Esophagus muscularis mucosa (tissue), 4 donors: ENCODE measurements around the gene EIF4G3. TPM values are rescaled to one million over a fixed set of nuclear protein-coding genes. Genes with fewer than 3 reads are reported as not detected.
"Not testable (repeated sequence)": the region's sequence is repeated elsewhere in the genome, so short reads cannot be mapped to it uniquely, and the experiment has no call there.

ENCODE experiments used
- DNase-seq: peaks from one replicate; pipeline ENCODE4 v3.0.0-alpha.2; 2017; ENCODE audit errors: extremely low spot score
- H3K27ac ChIP-seq, 4 donors: fragments of 200-600 bp; sonication (generic); replicated peaks in 1 of 4; 1 replicate in 3 of 4; 2 replicates in 1 of 4; pipeline ENCODE4 v1.5.1; 2016 to 2019; ENCODE audit warnings: mild to moderate bottlenecking in 1 of 4
- H3K27me3 ChIP-seq, 4 donors: fragments of 200-600 bp; sonication (generic); one replicate each; pipeline versions ENCODE4 v1.5.1 to v1.6.0; 2016 to 2019
- H3K36me3 ChIP-seq, 4 donors: fragments of 200-600 bp; sonication (generic); one replicate each; pipeline ENCODE4 v1.5.1; 2016 to 2019
- H3K4me1 ChIP-seq, 4 donors: fragments of 200-600 bp; sonication (generic); one replicate each; pipeline ENCODE4 v1.5.1; 2016 to 2019
- H3K4me3 ChIP-seq, 4 donors: fragments of 200-600 bp; sonication (generic); 1 replicate in 2 of 4; 2 replicates in 2 of 4; pipeline ENCODE4 v1.5.1; 2016 to 2019; ENCODE audit warnings: mild to moderate bottlenecking in 4 of 4, moderate library complexity in 1 of 4
- H3K9me3 ChIP-seq, 4 donors: fragments of 200-600 bp; sonication (generic); 1 replicate in 3 of 4; 2 replicates in 1 of 4; pipeline ENCODE4 v1.5.1; 2016 to 2019
- EP300 ChIP-seq: sonication (generic); formaldehyde crosslinking; IDR thresholded peaks from one replicate; pipeline ENCODE4 v1.6.1; 2017; ENCODE audit warnings: antibody characterized with exemption
- POLR2A ChIP-seq: fragments of 450-650 bp; IDR thresholded peaks from one replicate; pipeline ENCODE4 v1.6.1; 2017; ENCODE audit warnings: antibody characterized with exemption, moderate library complexity, mild to moderate bottlenecking, low read depth
- POLR2AphosphoS5 ChIP-seq, 2 donors: sonication (generic); formaldehyde crosslinking; IDR thresholded peaks; one replicate each; pipeline ENCODE4 v1.6.1; 2017; ENCODE audit warnings: antibody characterized with exemption in 2 of 2
- WGBS: methylation state at CpG from one replicate; pipeline ENCODE4 v1.1.5; 2018; 5-methylcytosine and 5-hydroxymethylcytosine counted together
- intact Hi-C: fragments of 100-400 bp; cut with DNase I; formaldehyde crosslinking; loops from one replicate; pipeline ENCODE4 v1.15.1; 2023
- total RNA-seq, 4 donors: library from RNA; depleted of rRNA; stranded (reverse); fragments of >200 nt; gene quantifications; one replicate each; pipeline versions ENCODE4 v1.1.0 to v1.2.1, GENCODE V29; 2016
- TF ChIP-seq, protein P1 (sequence below), 3 experiments: fragments of 200-600 bp in 2 of 3; fragments of 450-650 bp in 1 of 3; sonication (generic) in 2 of 3; IDR thresholded peaks; one replicate each; pipeline ENCODE4 v1.5.1; 2017 to 2019; ENCODE audit warnings: antibody characterized with exemption in 3 of 3, mild to moderate bottlenecking in 2 of 3, moderate library complexity in 1 of 3

The EIF4G3 gene
- total RNA-seq, 4 donors from 2014 or later, result 43.7 to 64.0 (median 62.2) TPM

DNA sequence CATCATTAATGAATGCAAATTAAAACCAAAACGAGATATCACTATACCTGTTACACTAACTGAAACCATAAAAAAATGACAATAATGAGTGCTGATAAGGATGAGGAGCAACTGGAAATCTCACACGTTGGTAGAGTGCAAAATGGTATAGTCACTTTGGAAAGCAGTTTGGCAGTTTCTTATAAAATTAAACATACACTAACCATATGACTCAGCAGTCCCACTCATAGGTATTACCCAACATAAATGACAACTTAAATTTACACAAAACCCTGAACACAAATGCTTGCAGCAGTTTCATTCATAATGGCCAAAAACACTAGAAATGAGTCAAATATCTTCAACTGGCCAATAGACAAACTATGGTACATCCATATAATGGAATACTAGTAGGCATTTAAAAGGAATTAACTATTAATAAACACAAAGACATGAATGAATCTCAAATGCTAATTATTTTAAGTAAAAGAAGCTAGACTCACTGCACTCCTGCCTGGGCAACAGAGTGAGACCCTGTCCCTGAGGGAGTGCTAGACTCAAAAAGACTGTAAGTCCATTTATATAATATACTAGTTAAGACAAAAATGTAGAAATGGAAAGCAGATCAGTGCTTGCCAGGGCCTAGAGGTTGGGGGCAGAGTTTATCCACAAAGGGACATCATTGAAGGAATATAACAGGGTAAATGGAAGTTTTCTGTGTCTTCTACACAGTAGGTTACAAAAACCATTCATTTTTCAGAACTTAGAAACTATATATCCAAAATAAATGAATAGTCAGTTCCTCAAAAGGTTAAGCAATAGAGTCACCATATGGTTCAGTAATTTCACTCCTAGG lies 77.4 kb downstream of the EIF4G3 start:
- no peaks in the 10 kb centered on the region for H3K27me3 ChIP-seq
- H3K4me1 ChIP-seq, result peaks cover 0 to 6% (median 1%) of the 10 kb centered on the region in 4 donors
- no peak overlapping the region for H3K27ac ChIP-seq
- 84% methylated on average over 2 of the region's 2 CpGs for WGBS
- H3K4me3 ChIP-seq, result no peak overlapping the region
- no peaks in the 10 kb centered on the region for H3K9me3 ChIP-seq
- TF ChIP-seq POLR2A (no peak), POLR2AphosphoS5 (IDR thresholded peaks at IDR 0.05) (no peak), EP300 (no peak)
- TF ChIP-seq, protein P1, sequence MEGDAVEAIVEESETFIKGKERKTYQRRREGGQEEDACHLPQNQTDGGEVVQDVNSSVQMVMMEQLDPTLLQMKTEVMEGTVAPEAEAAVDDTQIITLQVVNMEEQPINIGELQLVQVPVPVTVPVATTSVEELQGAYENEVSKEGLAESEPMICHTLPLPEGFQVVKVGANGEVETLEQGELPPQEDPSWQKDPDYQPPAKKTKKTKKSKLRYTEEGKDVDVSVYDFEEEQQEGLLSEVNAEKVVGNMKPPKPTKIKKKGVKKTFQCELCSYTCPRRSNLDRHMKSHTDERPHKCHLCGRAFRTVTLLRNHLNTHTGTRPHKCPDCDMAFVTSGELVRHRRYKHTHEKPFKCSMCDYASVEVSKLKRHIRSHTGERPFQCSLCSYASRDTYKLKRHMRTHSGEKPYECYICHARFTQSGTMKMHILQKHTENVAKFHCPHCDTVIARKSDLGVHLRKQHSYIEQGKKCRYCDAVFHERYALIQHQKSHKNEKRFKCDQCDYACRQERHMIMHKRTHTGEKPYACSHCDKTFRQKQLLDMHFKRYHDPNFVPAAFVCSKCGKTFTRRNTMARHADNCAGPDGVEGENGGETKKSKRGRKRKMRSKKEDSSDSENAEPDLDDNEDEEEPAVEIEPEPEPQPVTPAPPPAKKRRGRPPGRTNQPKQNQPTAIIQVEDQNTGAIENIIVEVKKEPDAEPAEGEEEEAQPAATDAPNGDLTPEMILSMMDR (IDR thresholded peaks at IDR 0.05), result no peak
- no peak for DNase-seq
- intact Hi-C loops, result no loop called here
- H3K36me3 ChIP-seq, result no peaks in the 10 kb centered on the region

- Histone ChIP-seq H3K27me3 (no peaks in the 10 kb centered on the region), H3K4me1 (peaks cover 0 to 6% (median 1%) of the 10 kb centered on the region in 4 donors)
Observed at GRCh38 chr1:21098186-21098915, 78.3 kb downstream of the EIF4G3 start.

DNA sequence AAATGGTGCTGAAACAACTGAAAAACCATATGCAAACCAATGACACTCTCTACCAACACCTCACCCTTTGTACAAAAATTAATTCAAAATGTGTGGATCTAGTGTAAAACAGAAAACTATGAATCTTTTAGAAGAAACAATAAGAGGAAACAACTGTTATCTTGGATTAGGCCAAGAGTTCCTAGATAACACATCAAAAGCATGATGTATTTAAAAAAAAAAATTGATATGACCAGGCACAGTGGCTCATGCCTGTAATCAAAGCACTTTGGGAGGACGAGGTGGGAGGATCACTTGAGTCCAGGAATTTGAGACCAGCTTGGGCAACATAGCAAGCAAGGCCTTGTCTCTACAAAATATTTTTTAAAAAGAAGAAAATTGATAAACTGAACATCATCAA lies 79.0 kb downstream of the EIF4G3 start:
- H3K36me3 ChIP-seq, result no peaks in the 10 kb centered on the region
- H3K4me3 ChIP-seq, result no peak overlapping the region
- 89% methylated on average over 1 of the region's 1 CpG for WGBS
- H3K27me3 ChIP-seq, result no peaks in the 10 kb centered on the region
- no peaks in the 10 kb centered on the region for H3K9me3 ChIP-seq
- TF ChIP-seq POLR2AphosphoS5 (IDR thresholded peaks at IDR 0.05) (no peak), EP300 (no peak), POLR2A (no peak)
- TF ChIP-seq, protein P1 (IDR thresholded peaks at IDR 0.05), result no peak
- intact Hi-C loops, result no loop called here
- DNase-seq, result no peak
- H3K4me1 ChIP-seq, result peaks cover 0 to under 1% (median 0%) of the 10 kb centered on the region in 4 donors
- no peak overlapping the region for H3K27ac ChIP-seq

More at GRCh38 chr1:21098186-21098915, 78.3 kb downstream of the EIF4G3 start:
- WGBS, result 95% methylated on average over 5 of the region's 5 CpGs
- no peaks in the 10 kb centered on the region for H3K9me3 ChIP-seq
- TF ChIP-seq POLR2A, result no peak
- TF ChIP-seq POLR2AphosphoS5 (IDR thresholded peaks at IDR 0.05), result no peak
- TF ChIP-seq EP300, result no peak
- TF ChIP-seq, protein P1 (IDR thresholded peaks at IDR 0.05), result no peak
- H3K27ac ChIP-seq, result no peak overlapping the region
- DNase-seq, result no peak
- no peak overlapping the region for H3K4me3 ChIP-seq
- intact Hi-C loops, result no loop called here
- H3K36me3 ChIP-seq, result no peaks in the 10 kb centered on the region

DNA sequence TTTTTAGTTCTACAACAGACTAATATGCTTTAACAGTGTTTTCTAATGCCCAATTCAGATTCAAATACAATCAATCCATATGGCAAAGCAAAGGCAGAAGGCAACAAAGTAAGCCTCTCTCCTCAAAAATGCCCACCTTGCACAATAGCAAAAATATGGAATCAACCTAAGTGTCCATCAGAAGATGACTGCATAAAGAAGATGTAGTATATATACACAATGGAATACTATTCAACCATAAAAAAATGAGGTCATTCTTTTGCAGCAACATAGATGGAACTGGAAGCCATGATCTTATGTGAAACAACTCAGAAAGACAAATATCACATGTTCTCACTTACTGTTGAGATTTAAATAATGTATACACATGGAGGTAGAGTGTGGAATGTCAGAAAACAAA lies 80.7 kb downstream of the EIF4G3 start:
- Histone ChIP-seq H3K36me3 (no peaks in the 10 kb centered on the region), H3K4me1 (peaks cover 4 to 7% (median 5%) of the 10 kb centered on the region in 4 donors), H3K27ac (no peak overlapping the region), H3K9me3 (no peaks in the 10 kb centered on the region), H3K4me3 (no peak overlapping the region), H3K27me3 (no peaks in the 10 kb centered on the region)
- DNase-seq, result no peak
- intact Hi-C loops, result no loop called here
- TF ChIP-seq POLR2A, result no peak
- no peak for TF ChIP-seq POLR2AphosphoS5 (IDR thresholded peaks at IDR 0.05)
- TF ChIP-seq, protein P1 (IDR thresholded peaks at IDR 0.05), result no peak
- no peak for TF ChIP-seq EP300

DNA sequence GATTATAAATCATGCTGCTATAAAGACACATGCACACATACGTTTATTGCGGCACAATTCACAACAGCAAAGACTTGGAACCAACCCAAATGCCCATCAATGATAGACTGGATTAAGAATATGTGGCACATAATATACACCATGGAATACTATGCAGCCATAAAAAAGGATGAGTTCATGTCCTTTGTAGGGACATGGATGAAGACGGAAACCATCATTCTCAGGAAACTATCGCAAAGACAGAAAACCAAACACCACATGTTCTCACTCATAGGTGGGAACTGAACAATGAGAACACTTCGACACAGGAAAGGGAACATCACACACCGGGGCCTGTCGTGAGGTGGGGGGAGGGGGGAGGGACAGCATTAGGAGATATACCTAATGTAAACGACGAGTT lies 82.4 kb downstream of the EIF4G3 start:
- DNase-seq, H3K36me3 ChIP-seq, H3K4me3 ChIP-seq, intact Hi-C loops, H3K27me3 ChIP-seq, H3K27ac ChIP-seq, H3K9me3 ChIP-seq: not testable (repeated sequence)
- WGBS, result 86% methylated on average over 8 of the region's 9 CpGs
- H3K4me1 ChIP-seq, result peaks cover 15 to 22% (median 19%) of the 10 kb centered on the region in 4 donors

- DNase-seq, H3K27ac ChIP-seq, intact Hi-C loops, H3K27me3 ChIP-seq, H3K36me3 ChIP-seq, H3K4me3 ChIP-seq, H3K9me3 ChIP-seq: not testable (repeated sequence)
- peaks cover 15 to 23% (median 19%) of the 10 kb centered on the region in 4 donors for H3K4me1 ChIP-seq
- 90% methylated on average over 2 of the region's 2 CpGs for WGBS
Observed at GRCh38 chr1:21093271-21093958, 83.3 kb downstream of the EIF4G3 start.

- H3K4me3 ChIP-seq, H3K36me3 ChIP-seq, intact Hi-C loops, H3K9me3 ChIP-seq, DNase-seq, H3K27me3 ChIP-seq, H3K27ac ChIP-seq: not testable (repeated sequence)
- H3K4me1 ChIP-seq, result peaks cover 15 to 23% (median 19%) of the 10 kb centered on the region in 4 donors
- WGBS, result 100% methylated on average over 1 of the region's 2 CpGs
Observed at GRCh38 chr1:21092545-21092944, 84.2 kb downstream of the EIF4G3 start.
